Hematopoietic multipotent progenitor cell treated with erythropoietin and hydrocortisone succinate and interleukin-3 and kit ligand, for 6 days (in vitro differentiated cells): ENCODE measurements around the gene KRT17.
"Not testable (repeated sequence)": the region's sequence is repeated elsewhere in the genome, so short reads cannot be mapped to it uniquely, and the experiment has no call there.

Source experiments
- DNase-seq: peaks from one replicate; pipeline ENCODE4 v3.0.0-alpha.2; 2015

KRT17 gene

DNA sequence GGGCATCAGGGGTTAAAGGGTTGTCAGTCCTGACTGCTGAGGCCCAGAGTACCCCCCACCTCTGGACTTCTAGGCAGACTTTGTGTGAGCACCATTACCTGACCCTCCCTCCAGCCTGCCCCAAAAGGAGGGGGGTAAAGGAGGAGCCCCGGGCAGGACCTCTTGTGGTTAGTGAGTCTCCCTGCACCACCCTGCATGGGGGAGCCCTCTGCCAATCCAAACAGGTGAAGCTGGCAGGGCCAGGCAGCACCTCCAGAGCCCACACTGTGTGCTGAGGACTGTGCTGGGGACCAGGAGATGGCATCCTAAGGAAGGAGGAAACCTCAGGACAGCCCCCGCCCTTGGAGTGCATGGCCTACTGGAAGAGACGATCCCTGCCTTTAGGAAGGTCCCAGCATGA lies 35.1 kb downstream of the KRT17 start:
- no peak for DNase-seq

DNA sequence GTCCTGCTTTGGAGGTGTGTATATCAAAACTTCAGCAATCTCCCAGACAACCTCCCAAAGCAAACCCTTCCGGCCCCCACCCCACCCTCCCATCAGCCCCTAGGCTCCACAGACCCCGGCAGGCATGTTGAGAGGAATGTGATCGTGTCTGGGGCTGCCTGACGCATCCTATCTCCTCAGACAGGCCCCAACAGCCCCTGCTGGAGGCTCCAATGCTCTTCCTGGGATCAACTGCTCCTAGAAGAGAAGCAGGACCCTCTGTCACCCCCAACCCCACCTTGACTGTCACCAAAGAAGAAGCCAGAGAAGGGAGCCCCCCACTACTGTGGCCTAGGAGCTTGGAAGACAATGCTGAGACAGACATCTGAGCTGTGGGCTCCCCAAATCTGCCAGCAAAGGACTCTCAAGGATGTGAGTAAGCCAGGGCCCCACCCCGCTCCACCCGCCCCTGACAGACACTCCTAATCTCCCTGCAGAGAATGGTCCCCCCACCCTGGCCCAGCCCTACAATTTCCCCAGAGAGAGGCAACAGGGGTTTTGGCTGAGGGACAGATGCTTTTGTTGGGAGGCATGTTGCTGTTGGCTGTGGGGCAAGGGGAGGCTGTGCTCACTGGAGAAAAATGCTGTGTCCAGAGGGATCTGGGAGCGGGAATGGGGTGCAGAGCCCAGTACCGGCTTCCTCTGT lies 36.1 kb downstream of the KRT17 start:
- DNase-seq, result peak; percentile 13

DNA sequence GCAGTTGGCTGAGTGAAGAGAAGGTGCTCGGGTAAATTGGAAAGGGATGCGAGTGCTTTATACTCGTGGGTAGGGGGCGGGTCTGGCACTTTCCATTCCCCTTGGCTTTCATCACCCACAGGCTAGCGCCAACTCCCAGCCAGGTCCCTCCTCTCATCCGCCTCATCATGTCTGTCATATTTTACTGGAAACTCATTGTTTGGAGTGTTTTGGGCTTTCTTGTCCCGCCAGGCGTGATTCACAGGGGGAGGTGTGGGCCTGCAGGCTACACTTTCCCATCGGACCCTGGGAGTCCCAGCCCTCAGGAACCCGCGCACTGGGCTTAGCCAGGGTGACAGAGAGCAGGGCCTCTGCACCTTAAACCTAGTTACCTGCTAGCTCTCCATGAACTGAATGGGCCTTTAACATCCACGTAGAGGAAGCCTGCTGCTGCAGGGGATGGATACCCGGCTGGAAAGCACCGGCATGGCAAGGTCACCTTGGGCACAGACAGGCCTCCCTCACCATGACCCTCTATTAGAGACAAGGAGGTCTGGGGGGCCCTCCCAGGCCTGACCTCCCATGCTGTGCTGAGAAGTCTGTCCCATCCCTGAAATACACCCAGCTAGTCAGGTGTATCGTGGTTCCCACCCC lies 37.4 kb downstream of the KRT17 start, which contains the start of gene KRT14:
TSS of gene KRT14 (minus strand) at position 33 of the 633 bp plus-strand sequence. CDS start 61 bp downstream, outside the sequence.
- no peak for DNase-seq

DNA sequence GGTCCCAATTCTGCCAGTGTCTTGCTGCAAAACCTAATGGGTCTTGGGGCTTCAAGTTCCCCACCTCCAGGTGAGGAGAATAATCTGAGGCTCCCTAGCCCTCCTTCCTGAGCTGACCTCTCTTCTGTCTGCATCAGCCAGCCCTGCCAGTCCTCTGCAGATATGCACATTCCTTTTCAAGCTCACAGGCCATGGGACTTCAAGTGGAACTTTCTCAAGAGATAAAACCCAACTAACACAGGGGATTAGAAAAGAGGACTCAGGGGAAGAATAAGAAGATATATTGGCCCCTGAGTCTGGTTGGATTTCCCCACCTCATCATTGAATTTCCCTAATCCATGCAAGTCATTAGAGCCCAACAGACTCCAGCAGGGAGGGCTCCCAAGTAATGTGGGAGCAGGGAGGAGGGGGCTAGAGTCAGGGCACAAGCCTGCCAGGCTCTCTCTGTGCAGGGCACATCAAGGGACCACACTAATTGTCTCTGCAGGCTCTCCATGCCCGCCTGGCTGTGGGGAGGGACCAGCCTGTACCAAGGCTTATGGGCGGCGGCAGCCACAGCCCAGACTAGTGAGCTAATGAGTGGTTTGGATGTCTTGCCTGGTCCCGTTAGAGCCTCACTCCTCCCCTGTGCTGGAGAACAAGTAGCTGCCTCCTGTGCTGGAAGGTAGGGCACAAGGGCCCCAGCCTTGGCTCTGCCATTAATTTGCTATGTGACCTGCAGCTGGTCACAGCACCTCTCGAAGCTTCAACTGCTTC lies 38.9 kb downstream of the KRT17 start:
- DNase-seq, result no peak

DNA sequence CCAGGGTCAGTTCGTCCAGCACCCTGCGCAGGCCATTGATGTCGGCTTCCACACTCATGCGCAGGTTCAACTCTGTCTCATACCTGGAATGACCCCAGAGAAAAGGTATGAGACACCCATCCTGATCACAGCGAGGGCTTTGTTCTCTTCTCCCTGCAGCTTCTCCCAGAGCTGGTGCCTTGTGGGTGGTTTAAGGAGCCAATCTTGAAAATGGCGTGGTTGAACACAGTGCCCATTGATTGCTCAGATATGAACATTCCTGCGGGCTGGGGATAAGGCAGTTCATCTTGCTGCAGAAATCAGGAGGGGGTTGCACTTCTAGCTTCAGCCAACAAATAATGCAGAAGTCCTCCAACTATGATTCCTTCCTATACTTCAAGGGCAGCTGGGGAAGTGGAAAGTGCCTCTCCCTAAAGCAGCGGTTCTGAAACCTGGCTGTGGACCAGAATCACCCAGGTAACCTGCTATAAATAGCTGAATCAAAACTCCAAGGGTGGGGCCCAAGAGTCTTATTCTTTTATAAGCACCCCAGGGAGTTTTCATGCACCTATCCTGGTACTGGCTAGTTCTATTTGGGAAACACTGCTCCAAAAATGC lies 39.9 kb downstream of the KRT17 start:
- not testable (repeated sequence) for DNase-seq

DNA sequence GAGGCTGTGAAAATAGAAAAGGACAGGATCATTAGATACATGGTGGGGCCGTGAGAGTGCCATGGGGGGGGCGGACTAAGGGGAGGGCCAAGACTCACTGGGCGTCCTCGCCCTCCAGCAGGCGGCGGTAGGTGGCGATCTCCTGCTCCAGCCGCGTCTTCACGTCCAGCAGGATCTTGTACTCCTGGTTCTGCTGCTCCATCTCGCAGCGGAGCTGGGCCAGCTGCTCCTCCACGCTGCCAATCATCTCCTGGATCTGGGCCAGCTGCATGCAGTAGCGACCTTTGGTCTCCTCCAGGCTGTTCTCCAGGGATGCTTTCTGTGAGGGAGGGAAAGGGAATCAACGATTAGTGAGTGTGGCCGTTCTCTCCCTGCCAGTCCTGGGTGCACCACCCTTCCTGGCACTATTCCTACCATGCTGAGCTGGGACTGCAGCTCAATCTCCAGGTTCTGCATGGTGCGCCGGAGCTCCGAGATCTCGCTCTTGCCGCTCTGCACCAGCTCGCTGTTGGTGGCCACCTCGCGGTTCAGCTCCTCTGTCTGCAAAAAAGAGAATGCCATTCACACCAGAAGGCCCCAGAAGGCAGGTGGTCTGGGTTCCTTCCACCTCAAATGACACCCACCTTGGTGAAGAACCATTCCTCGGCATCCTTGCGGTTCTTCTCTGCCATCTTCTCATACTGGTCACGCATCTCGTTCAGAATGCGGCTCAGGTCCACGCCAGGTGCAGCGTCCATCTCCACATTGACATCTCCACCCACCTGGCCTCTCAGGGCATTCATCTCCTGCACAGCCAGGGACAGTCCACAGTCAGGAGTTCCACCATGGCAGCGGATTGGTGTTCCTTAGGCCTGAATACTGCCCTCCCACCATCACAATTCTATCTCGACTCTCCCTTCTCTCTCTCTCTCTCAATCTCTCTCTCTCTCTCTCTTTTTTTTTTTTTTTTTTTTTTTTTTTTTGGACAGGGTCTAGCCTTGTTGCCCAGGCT lies 40.9 kb downstream of the KRT17 start:
- DNase-seq, result no peak

DNA sequence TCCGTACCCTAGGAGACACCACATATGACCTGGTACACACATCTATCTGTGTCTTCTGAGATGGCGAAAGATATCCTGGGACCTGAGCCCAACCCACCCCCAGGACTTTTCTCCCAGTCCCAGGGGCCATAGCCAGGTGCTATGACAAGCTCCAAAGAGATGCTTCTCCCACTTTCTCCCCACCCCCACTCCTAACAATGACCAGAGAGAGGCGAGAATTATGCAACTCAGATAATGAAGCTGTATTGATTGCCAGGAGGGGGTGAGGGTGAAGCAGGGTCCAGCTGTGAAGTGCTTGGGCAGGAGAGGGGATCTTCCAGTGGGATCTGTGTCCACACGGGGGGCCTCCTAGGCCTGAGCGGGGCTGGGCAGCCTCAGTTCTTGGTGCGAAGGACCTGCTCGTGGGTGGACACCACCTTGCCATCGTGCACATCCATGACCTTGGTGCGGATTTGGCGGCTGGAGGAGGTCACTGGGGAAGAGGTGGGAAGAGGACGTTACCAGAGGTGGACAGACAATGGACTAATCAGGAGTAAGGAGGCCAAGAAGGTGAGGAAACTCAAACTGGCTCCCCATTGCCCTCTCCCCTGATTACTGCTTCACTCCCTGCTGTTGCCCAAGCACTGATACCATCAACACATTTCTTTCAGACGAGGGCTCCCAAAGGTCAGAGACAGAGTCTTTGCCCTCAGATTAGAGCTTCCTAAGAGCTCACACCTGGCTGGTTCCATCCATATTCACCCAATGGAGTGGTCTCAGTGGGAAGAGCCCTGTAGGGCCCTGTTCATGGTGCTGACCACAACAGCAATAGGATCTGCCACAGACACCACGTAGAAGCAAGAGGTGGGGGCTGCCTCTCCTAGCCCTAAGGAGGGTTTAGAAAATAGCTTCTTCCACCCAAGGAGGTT lies 42.1 kb downstream of the KRT17 start:
- not testable (repeated sequence) for DNase-seq

DNA sequence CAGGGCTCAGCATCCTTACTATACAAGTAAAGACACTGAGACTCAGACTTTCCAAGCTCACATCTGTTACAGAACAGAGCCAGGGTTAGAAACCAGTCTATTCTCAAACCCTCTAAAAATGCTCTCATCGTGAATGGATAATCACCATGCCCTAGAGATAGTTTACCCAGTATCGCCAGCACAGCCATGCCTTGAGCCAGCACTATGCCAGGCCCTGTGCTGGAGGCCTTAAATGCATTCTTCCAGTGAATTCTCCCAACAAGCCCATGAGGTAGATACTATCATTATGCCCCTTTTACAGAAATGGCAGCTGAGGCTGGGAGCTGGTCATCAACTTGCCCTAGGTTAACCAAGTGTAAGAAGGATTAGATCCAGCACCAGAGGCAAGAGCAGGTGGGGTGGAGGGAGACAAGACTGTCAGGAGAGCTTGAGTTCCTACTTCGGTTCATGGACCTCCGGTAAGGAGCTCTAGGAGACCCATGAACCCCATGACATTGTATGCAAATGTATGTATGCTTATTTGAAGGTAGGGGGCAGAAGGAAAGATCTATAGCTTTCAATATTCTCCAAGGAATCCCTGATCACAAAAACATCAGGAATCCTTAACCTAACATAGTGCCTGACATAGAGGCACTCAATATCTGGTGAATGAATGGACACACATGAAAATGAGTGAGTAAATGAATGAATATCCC lies 42.9 kb downstream of the KRT17 start:
- no peak for DNase-seq

DNA sequence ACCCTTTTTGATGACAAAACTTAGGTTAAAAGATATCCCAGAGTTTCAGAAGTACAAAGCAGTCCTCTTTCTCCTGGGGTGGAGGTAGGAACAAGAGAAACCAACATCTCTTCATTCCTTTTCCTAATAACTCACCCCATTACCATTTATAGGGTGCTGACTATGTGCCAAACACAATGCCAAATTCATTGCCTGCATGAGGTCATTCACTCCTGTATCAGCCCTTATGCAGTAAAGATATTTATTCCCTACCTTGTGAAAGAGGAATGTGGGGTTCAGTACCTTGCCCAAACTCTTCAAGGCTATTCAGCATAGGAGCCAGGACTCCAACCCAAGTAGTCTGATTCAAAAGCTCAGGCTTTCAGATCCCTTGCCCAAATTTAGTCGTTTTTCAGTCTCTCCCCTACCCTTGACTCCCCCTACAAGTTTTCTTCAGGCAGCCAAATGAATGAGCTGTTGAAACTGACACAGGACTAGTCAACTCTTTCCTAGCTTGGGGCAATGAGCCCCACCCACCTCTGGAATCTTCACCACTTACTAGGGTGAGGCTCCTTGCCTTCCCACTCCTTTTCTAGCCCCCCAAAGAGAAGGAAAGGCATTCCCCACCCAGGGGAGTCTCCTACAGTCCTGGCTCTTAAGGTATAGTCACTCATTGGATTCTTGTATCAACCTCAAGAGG lies 43.5 kb downstream of the KRT17 start:
- DNase-seq, result no peak

DNA sequence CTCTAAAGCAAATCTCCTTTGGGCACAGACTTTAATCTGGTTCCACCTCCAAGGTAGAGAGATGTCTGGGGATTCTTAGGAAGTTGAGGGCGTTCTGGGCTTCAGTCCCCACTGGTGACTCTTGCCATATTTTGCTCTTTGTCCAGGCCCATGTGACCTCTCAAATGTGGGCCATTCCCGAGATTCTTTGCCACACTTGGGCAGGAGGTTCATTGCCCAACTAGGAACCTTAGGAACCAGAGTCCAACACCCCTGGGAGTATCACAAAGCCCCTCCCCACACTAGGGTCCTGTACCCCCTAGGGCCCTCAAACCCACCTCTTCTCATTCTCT lies 44.2 kb downstream of the KRT17 start:
- no peak for DNase-seq

DNA sequence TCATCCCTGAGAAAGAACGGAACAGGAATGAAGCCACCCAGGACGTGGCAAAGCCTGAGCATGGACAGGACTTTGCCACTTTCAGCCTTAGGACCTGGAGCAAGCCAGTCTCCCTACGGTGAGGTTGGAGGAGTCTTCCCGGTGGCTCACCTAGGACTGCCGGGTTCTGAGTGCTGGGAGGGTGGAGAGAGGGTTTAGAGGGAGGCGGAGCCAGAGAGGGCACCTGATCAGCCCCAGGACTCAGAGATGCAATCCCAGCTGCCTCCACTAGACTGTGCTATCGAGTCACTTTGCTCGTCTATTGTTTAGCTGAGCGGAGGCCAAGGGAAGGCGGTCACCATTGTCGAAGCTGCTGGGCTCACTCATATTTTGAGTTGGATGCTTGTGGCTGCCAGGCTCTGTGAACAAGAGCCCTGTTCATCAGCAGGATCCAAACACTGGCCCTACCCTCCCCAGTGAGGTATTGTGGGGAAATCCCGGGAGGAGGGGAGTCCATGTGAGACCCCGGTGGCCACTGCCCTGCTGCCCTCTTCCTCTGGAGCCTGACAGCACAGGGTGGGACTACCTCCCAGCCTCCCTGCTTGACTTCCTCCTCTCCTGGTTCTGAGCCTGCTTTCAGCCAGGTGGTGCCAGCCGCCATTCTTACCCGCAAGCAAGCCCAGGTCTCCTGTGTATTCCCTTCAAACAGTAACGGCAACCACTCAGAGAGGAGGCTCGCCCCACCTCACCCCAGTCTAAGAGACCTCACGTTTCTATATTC lies 44.7 kb downstream of the KRT17 start:
- peak; percentile 93 for DNase-seq

DNA sequence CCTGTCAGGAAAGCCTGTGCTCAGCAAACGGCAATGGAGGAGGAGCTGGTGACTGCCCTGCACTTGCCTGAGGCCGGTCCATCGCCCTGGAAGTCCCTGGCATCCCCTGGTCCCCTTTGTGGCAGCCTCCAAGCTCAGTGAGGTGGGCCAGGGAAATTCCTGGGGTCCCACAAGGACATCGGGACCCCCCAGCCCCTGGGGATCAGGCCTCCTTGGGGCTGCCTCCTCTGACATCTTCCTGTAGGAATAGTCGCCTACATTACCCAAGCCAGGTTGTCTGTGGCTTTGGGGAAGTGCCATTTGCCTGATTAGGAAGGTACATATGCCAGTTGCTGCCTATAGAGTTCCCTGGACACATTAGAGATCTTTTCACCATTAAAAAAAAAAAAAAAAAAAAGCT lies 45.4 kb downstream of the KRT17 start:
- no peak for DNase-seq

DNA sequence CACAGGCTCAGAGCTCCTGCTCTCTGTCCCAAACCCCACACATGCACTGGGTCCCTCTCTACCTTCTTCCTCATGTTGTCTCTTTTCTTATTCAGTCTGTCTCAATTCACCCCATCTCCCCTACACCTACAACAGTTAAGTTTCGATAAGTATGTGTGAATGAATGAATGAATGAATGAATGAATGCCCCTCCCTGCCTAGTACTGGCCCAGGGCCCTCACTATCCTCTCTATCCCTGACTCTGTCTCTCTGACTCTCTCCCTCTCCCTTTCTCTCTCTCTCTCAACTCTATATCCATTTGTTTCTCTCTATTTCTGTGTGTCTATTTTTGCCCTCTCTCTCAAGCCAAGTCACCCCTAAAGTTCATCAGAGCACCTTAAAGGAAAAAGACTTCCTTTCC lies 45.8 kb downstream of the KRT17 start:
- no peak for DNase-seq

DNA sequence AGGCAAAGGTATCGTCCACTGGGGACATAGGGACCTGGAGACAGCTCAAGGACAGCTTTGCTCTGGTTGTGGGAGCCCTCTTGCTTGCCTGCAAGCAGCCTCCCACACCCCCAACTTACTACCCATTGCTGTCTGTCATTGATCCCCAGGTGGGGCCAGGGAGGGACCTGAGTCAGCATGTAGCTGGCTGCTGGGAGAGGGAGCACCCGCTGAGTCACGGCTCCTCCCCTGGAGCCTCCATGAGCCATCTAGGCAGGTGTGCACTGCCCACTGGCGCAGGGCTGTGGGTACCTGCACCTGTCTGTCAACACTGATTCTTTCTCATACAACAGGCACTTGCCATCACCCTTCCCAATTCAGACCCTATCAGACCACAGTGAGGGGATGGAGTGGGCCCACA lies 47.6 kb downstream of the KRT17 start:
- DNase-seq, result not testable (repeated sequence)

DNA sequence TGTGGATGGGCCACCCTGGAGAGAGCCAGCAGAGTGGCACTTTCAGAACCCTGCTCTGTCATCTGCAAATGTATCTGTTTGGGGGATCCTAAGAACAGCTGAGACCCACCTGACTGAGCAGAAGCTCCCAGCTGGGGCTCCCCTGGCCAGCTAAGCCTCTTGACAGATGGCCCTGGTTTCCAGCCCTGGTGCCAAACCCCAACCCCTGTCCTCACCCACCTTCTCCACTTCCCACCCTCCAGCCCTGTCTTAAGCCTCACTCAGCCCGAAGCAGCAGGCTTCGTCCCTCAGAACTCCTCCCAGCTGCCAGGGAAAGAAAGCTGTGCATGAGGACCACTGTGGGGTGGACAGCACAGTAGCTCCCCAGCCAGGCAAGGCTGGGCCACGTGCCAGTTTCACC lies 49.0 kb downstream of the KRT17 start:
- no peak for DNase-seq

DNA sequence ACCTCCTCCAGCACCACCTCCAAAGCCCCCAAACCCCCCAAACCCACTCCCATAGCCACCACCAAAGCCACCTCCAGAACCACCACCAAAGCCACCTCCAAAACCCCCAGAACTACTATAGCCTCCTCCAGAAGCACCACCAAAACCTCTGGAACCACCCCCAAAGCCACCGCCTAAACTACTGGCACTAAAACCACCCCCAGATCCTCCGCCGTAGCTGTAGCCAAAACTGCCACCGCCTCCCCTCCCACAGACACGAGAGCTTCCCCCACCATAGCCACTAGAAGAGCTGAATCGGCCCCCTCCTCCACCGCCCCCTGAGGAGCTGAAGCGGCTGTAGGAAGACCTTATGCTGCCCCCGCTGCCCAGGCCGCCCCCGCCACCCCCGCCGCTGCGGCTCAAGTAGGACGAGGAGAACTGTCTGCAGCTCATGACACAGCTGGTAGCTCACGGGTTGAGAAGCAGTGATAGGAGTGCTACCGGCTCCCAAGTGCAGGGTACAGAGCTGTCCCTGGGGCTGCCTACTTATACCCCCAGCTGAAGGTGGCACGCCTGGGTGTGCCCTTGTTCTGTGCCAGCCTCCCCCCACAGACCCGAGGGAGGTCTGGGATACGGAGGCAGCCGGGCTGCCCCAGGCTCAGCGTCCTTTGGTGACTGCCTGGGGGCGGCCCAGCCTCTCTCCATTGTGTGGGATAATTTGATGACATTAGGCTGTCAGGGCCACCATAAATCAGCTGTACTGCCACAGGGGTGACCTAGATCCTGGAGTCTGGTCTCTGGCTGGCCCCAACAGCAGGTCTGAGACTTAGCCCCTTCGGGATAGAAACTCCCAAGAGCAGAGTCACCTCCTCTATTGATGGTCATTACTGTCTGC lies 52.6 kb downstream of the KRT17 start, which contains the start of gene KRT9:
TSS of gene KRT9 (minus strand) at position 499 of the 874 bp plus-strand sequence. CDS start at position 432, 67 bp downstream.
- no peak for DNase-seq
